PFSK-1 (cell line): Measurements from ENCODE around the gene AKAP6.

Source experiments
- FOXP2 ChIP-seq: optimal IDR thresholded peaks from 2 replicates; pipeline ENCODE3; 2011; ENCODE audit warnings: borderline replicate concordance, control low read depth, inconsistent platforms; ENCODE audit not compliant: insufficient read depth; ENCODE audit errors: extremely low read length, extremely low read depth
- POLR2AphosphoS5 ChIP-seq: IDR thresholded peaks from 2 replicates; pipeline ENCODE4 v1.6.1; 2012; ENCODE audit warnings: low read depth, mild to moderate bottlenecking, control low read depth, low read length, moderate library complexity
- REST ChIP-seq, 2 experiments: IDR thresholded peaks; 2 replicates each; pipeline versions ENCODE4 v1.6.1 to v1.8.0; 2011 to 2012; ENCODE audit warnings: low read depth in 2 of 2, low read length in 2 of 2, control low read depth in 1 of 2, inconsistent platforms in 1 of 2, mild to moderate bottlenecking in 1 of 2, moderate library complexity in 1 of 2; ENCODE audit not compliant: insufficient read depth in 1 of 2
- SIN3A ChIP-seq: IDR thresholded peaks from 2 replicates; pipeline ENCODE4 v1.6.1; 2012; ENCODE audit warnings: mild to moderate bottlenecking, low read length, moderate library complexity, borderline replicate concordance; ENCODE audit not compliant: insufficient read depth
- TAF1 ChIP-seq: IDR thresholded peaks from 2 replicates; pipeline ENCODE4 v1.6.1; 2012; ENCODE audit warnings: low read length, control low read depth, borderline replicate concordance; ENCODE audit not compliant: insufficient read depth

Gene AKAP6

GRCh38 chr14:32310876-32311275 lies 18.2 kb upstream of the AKAP6 start:
- TF ChIP-seq REST (IDR thresholded peaks at IDR 0.05; ENCODE audit: insufficient read depth in 1 of 2, low read depth in 2 of 2, low read length in 2 of 2) (no peak), POLR2AphosphoS5 (no peak), SIN3A (no peak), FOXP2 (no peak), TAF1 (no peak)

GRCh38 chr14:32311294-32312009 lies 17.6 kb upstream of the AKAP6 start:
- TF ChIP-seq POLR2AphosphoS5: no peak
- no peak for TF ChIP-seq SIN3A
- TF ChIP-seq REST (IDR thresholded peaks at IDR 0.05; ENCODE audit: insufficient read depth in 1 of 2, low read depth in 2 of 2, low read length in 2 of 2): no peak

- TF ChIP-seq TAF1 (no peak), REST (IDR thresholded peaks at IDR 0.05; ENCODE audit: insufficient read depth in 1 of 2, low read depth in 2 of 2, low read length in 2 of 2) (no peak), POLR2AphosphoS5 (no peak), SIN3A (no peak), FOXP2 (no peak)
Observed at GRCh38 chr14:32312010-32312331, 17.1 kb upstream of the AKAP6 start.

DNA sequence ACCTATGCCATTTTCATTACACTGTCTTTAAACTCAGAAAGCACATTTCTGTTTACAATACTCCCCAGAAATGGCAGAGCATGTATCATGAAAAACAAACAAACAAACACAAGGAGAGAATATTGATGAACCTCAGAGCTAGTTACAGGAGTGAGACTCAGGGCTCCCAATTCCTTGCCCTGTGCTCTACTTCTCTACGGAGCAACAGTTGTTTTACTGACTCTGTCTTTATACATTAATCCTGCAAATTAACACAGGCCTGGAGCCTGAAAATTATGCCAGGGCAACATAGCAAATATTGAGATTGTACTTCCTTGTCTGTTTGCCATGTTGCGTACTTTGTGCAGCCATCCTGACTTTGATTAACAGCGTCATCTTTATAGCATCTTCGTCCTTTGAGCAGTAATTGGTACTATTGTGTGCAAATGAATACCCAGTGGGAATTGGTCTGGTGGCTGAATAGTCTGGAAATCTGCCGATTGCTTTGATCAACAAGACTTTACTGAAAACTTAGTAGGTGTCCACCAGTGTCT lies 15.2 kb upstream of the AKAP6 start:
- TF ChIP-seq TAF1: no peak
- no peak for TF ChIP-seq POLR2AphosphoS5
- TF ChIP-seq FOXP2: no peak
- no peak for TF ChIP-seq SIN3A
- TF ChIP-seq REST (IDR thresholded peaks at IDR 0.05; ENCODE audit: insufficient read depth in 1 of 2, low read depth in 2 of 2, low read length in 2 of 2): no peak
